Cardiac muscle cell (in vitro differentiated cells and primary cell): ENCODE data around the gene ADGRA1. TPM values are rescaled to one million over a fixed set of nuclear protein-coding genes. Genes with fewer than 3 reads are reported as not detected.

Experiments
- DNase-seq, 2 donors: peaks; one replicate each; pipeline versions ENCODE4 v3.0.0 to v3.0.0-alpha.2; 2010 to 2017; ENCODE audit warnings: low read depth in 1 of 2, low spot score in 1 of 2
- H3K27ac ChIP-seq: fragments of 200-600 bp; sonication (generic); 2 replicates; pipeline ENCODE4 v1.5.1; 2016
- H3K27me3 ChIP-seq: fragments of 200-600 bp; sonication (generic); 2 replicates; pipeline ENCODE4 v1.6.0; 2016; ENCODE audit warnings: control low read depth
- H3K36me3 ChIP-seq: fragments of 200-600 bp; sonication (generic); 2 replicates; pipeline ENCODE4 v1.5.1; 2016; ENCODE audit warnings: control low read depth
- H3K4me1 ChIP-seq: fragments of 200-600 bp; sonication (generic); 2 replicates; pipeline ENCODE4 v1.8.1; 2017; ENCODE audit warnings: low read depth, mild to moderate bottlenecking, mixed run types
- H3K4me3 ChIP-seq: fragments of 200-600 bp; sonication (generic); 2 replicates; pipeline ENCODE4 v1.5.1; 2016; ENCODE audit warnings: mild to moderate bottlenecking
- H3K9me3 ChIP-seq: fragments of 200-600 bp; sonication (generic); 2 replicates; pipeline ENCODE4 v1.5.1; 2017; ENCODE audit warnings: low read depth, mild to moderate bottlenecking, control low read depth
- polyA plus RNA-seq: library from polyadenylated mRNA; unstranded; fragments of >200 nt; fragmentation: Nextera tagmentation; extraction: Ambion mirVana; gene quantifications from 2 replicates; pipeline ENCODE4 v1.2.1, GENCODE V29; 2016
- total RNA-seq: library from RNA; depleted of rRNA; stranded (reverse); fragments of >200 nt; gene quantifications from 2 replicates; pipeline ENCODE4 v1.2.3, GENCODE V29; 2016
- TF ChIP-seq, protein P1 (sequence below): IDR thresholded peaks from 2 replicates; pipeline ENCODE4 v1.5.1; 2012; ENCODE audit warnings: low read depth, mild to moderate bottlenecking, low read length

ADGRA1 gene
- total and polyA plus RNA-seq, 2 experiments from 2014 or later, result 0.24 to 0.67 TPM

GRCh38 chr10:133101416-133101810, 13.7 kb downstream of the ADGRA1 start:
- TF ChIP-seq, protein P1, sequence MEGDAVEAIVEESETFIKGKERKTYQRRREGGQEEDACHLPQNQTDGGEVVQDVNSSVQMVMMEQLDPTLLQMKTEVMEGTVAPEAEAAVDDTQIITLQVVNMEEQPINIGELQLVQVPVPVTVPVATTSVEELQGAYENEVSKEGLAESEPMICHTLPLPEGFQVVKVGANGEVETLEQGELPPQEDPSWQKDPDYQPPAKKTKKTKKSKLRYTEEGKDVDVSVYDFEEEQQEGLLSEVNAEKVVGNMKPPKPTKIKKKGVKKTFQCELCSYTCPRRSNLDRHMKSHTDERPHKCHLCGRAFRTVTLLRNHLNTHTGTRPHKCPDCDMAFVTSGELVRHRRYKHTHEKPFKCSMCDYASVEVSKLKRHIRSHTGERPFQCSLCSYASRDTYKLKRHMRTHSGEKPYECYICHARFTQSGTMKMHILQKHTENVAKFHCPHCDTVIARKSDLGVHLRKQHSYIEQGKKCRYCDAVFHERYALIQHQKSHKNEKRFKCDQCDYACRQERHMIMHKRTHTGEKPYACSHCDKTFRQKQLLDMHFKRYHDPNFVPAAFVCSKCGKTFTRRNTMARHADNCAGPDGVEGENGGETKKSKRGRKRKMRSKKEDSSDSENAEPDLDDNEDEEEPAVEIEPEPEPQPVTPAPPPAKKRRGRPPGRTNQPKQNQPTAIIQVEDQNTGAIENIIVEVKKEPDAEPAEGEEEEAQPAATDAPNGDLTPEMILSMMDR, result no peak
- DNase-seq, result no peak
- Histone ChIP-seq H3K4me3 (no peak overlapping the region), H3K27ac (no peak overlapping the region), H3K36me3 (no peaks in the 10 kb centered on the region), H3K9me3 (no peaks in the 10 kb centered on the region), H3K4me1 (no peaks in the 10 kb centered on the region), H3K27me3 (peaks cover 16% of the 10 kb centered on the region)

GRCh38 chr10:133102415-133103095, 14.8 kb downstream of the ADGRA1 start:
- Histone ChIP-seq H3K36me3 (no peaks in the 10 kb centered on the region), H3K27me3 (peaks cover 16% of the 10 kb centered on the region), H3K9me3 (no peaks in the 10 kb centered on the region), H3K4me1 (no peaks in the 10 kb centered on the region), H3K4me3 (no peak overlapping the region), H3K27ac (no peak overlapping the region)
- no peak for DNase-seq
- TF ChIP-seq, protein P1, result no peak

GRCh38 chr10:133103311-133103910, 15.7 kb downstream of the ADGRA1 start:
- no peak overlapping the region for H3K27ac ChIP-seq

DNA sequence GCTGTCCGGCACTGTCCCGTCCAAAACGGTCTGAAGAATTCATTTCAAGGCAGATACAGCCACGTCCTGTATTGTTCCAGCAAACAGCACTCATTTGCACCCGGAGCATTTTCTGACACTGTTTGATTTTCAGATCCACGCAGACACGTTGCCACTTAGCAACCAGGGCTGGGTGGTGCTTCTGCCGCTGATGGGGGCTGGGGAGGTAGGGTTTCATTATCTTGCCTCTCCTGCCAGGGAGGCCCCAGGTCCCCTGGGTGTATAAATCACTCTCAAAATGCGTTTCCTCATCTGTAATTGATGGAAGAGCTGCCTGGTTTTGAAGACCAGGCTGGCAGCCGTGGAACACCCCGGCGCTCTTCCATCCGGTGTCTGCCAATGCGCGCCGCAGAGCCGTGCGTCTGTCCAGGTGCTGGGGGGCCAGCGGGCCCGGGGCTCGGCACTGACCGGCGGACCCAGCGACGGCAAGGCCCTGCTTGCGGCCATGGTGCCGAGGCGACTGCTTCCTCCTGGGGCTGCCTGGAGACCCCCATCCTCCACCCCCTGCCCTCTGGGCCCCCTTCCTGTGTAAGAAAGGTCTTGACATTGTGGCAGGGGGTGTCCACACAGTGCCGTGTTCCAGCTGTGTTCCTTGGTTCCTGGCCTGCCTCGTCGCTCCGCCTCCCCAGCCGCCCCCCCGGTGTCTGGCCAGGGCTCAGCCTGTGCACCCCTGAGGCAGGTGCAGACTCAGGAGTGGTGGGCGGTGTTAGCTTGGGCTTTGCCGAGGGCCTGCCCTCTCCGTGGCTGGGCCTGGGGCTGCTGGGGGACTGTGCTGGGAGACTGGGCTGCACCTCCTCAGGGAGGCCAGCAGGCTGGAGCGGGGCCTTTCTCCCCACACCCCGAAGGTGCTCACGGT, 16.6 kb downstream of the ADGRA1 start:
- H3K9me3 ChIP-seq, result no peaks in the 10 kb centered on the region
- no peak overlapping the region for H3K27ac ChIP-seq
- no peak for DNase-seq
- no peak overlapping the region for H3K4me3 ChIP-seq
- no peaks in the 10 kb centered on the region for H3K4me1 ChIP-seq
- no peaks in the 10 kb centered on the region for H3K36me3 ChIP-seq
- H3K27me3 ChIP-seq, result peaks cover 16% of the 10 kb centered on the region
- TF ChIP-seq, protein P1, result no peak

More at GRCh38 chr10:133103311-133103910, 15.7 kb downstream of the ADGRA1 start:
- H3K4me1 ChIP-seq, result no peaks in the 10 kb centered on the region
- DNase-seq, result no peak
- no peaks in the 10 kb centered on the region for H3K9me3 ChIP-seq
- H3K36me3 ChIP-seq, result no peaks in the 10 kb centered on the region
- no peak overlapping the region for H3K4me3 ChIP-seq
- TF ChIP-seq, protein P1, result no peak
- peaks cover 16% of the 10 kb centered on the region for H3K27me3 ChIP-seq

- Histone ChIP-seq H3K4me3 (no peak overlapping the region), H3K27me3 (peaks cover 16% of the 10 kb centered on the region), H3K4me1 (no peaks in the 10 kb centered on the region), H3K27ac (no peak overlapping the region), H3K9me3 (no peaks in the 10 kb centered on the region), H3K36me3 (no peaks in the 10 kb centered on the region)
- DNase-seq, result peak in 1 of 2 donors; percentile 6
- TF ChIP-seq, protein P1, result no peak
These were observed 17.4 kb downstream of the ADGRA1 start for GRCh38 chr10:133104963-133105640.
